Measurements from ENCODE around the gene NECTIN1.

Gene NECTIN1

GRCh38 chr11:119686177-119686882, 42.7 kb downstream of the NECTIN1 start:
- no peak overlapping the region for H3K4me3 ChIP-seq (ENCODE audit: low read length)
- no peak for DNase-seq (ENCODE audit: low read depth)
- no peak for TF ChIP-seq CTCF (conservative IDR thresholded peaks at IDR 0.05; ENCODE audit: low read length)

- H3K4me3 ChIP-seq (ENCODE audit: low read length): no peak overlapping the region
- no peak for TF ChIP-seq CTCF (conservative IDR thresholded peaks at IDR 0.05; ENCODE audit: low read length)
- no peak for DNase-seq (ENCODE audit: low read depth)
Observed at GRCh38 chr11:119685111-119685746, 43.8 kb downstream of the NECTIN1 start.

- no peak overlapping the region for H3K4me3 ChIP-seq (ENCODE audit: low read length)
- peak; percentile 52 for DNase-seq (ENCODE audit: low read depth)
- TF ChIP-seq CTCF (conservative IDR thresholded peaks at IDR 0.05; ENCODE audit: low read length): no peak
Observed at GRCh38 chr11:119684361-119685110, 44.5 kb downstream of the NECTIN1 start.

GRCh38 chr11:119683783-119684182, 45.2 kb downstream of the NECTIN1 start:
- H3K4me3 ChIP-seq (ENCODE audit: low read length): no peak overlapping the region
- DNase-seq (ENCODE audit: low read depth): no peak
- no peak for TF ChIP-seq CTCF (conservative IDR thresholded peaks at IDR 0.05; ENCODE audit: low read length)

- 0 out of 2 replicates have a peak, but pooled peaks have one; percentile 7 for TF ChIP-seq CTCF (conservative IDR thresholded peaks at IDR 0.05; ENCODE audit: low read length)
- DNase-seq (ENCODE audit: low read depth): no peak
Observed at GRCh38 chr11:119681361-119681910, 47.6 kb downstream of the NECTIN1 start.

GRCh38 chr11:119680541-119681360, 48.2 kb downstream of the NECTIN1 start:
- no peak for TF ChIP-seq CTCF (conservative IDR thresholded peaks at IDR 0.05; ENCODE audit: low read length)
- peak; percentile 13 for DNase-seq (ENCODE audit: low read depth)
- H3K4me3 ChIP-seq (ENCODE audit: low read length): no peak overlapping the region

More at GRCh38 chr11:119681361-119681910, 47.6 kb downstream of the NECTIN1 start:
- no peak overlapping the region for H3K4me3 ChIP-seq (ENCODE audit: low read length)

All from AG10803 (cell line).